ENCODE data around the gene MLLT10.

DNA sequence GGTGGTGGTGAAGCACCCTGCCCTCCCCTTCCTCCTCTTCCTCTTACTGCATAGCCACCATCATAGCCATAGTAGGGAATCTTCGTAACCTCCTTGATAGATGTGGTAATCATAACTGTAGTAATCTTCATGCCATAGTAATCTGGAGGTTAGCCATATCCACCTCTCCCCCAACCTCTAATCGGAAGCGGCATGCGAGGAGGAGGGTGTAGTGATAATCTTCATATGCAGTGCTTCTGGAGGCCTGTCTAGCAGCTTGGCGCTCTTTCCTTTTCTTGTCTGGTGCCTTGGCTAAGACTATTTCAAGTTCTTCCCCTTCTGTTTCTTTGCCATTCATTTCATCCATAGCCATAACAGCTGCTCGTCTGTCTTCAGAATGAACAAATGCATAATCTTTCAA is 90.9 kb downstream of the MLLT10 start:
- TF ChIP-seq, protein P1, sequence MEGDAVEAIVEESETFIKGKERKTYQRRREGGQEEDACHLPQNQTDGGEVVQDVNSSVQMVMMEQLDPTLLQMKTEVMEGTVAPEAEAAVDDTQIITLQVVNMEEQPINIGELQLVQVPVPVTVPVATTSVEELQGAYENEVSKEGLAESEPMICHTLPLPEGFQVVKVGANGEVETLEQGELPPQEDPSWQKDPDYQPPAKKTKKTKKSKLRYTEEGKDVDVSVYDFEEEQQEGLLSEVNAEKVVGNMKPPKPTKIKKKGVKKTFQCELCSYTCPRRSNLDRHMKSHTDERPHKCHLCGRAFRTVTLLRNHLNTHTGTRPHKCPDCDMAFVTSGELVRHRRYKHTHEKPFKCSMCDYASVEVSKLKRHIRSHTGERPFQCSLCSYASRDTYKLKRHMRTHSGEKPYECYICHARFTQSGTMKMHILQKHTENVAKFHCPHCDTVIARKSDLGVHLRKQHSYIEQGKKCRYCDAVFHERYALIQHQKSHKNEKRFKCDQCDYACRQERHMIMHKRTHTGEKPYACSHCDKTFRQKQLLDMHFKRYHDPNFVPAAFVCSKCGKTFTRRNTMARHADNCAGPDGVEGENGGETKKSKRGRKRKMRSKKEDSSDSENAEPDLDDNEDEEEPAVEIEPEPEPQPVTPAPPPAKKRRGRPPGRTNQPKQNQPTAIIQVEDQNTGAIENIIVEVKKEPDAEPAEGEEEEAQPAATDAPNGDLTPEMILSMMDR (IDR thresholded peaks at IDR 0.05; ENCODE audit: low read depth, low read length) = no peak
- TF ChIP-seq POLR2A (IDR thresholded peaks at IDR 0.05; ENCODE audit: extremely low read depth, insufficient read length) = no peak

Data from NB4 (cell line).